Omental fat pad (tissue), 4 donors: Measurements from ENCODE around the gene KCNJ15. TPM values are rescaled to one million over a fixed set of nuclear protein-coding genes. Genes with fewer than 3 reads are reported as not detected.

ENCODE experiments used
- ATAC-seq: fragments of 150-250 bp; one replicate; pipeline ENCODE4 v1.9.1; 2016; ENCODE audit warnings: mild to moderate bottlenecking, moderate library complexity; ENCODE audit not compliant: low FRiP score
- DNase-seq: peaks from one replicate; pipeline ENCODE4 v3.0.0-alpha.2; 2019; ENCODE audit warnings: low spot score
- total RNA-seq, 4 donors: library from RNA; depleted of rRNA; stranded (reverse); fragments of >200 nt; gene quantifications; one replicate each; pipeline ENCODE4 v1.1.0, GENCODE V29; 2016
- TF ChIP-seq, protein P1 (sequence below), 3 donors: fragments of 450-650 bp; IDR thresholded peaks; one replicate each; pipeline ENCODE4 v1.5.1; 2016 to 2017; ENCODE audit warnings: antibody characterized with exemption in 3 of 3, mild to moderate bottlenecking in 3 of 3, moderate library complexity in 2 of 3

Gene KCNJ15
- total RNA-seq, 4 donors from 2014 or later: 1.2 to 12.1 (median 2.7) TPM

DNA sequence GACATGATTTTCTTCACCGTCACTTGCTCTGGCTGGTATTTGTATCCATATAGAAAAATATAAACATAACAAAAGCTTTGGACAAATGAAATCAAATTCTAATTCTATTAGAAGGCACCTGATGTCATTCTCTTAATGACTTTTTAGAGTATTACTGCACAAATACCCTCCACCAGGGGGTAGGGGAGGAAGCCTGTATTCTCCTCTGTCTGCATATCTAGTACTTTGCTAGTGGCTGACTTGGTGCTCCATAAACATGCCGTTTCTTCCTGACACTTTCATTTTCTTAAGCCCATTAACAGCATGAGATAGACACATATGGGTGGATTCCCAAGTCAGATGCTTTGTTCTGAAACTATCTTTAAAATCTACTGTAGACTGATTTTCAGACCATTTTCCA lies 20.6 kb upstream of the KCNJ15 start:
- no peak for ATAC-seq
- no peak for DNase-seq
- TF ChIP-seq, protein P1, sequence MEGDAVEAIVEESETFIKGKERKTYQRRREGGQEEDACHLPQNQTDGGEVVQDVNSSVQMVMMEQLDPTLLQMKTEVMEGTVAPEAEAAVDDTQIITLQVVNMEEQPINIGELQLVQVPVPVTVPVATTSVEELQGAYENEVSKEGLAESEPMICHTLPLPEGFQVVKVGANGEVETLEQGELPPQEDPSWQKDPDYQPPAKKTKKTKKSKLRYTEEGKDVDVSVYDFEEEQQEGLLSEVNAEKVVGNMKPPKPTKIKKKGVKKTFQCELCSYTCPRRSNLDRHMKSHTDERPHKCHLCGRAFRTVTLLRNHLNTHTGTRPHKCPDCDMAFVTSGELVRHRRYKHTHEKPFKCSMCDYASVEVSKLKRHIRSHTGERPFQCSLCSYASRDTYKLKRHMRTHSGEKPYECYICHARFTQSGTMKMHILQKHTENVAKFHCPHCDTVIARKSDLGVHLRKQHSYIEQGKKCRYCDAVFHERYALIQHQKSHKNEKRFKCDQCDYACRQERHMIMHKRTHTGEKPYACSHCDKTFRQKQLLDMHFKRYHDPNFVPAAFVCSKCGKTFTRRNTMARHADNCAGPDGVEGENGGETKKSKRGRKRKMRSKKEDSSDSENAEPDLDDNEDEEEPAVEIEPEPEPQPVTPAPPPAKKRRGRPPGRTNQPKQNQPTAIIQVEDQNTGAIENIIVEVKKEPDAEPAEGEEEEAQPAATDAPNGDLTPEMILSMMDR (IDR thresholded peaks at IDR 0.05): no peak

DNA sequence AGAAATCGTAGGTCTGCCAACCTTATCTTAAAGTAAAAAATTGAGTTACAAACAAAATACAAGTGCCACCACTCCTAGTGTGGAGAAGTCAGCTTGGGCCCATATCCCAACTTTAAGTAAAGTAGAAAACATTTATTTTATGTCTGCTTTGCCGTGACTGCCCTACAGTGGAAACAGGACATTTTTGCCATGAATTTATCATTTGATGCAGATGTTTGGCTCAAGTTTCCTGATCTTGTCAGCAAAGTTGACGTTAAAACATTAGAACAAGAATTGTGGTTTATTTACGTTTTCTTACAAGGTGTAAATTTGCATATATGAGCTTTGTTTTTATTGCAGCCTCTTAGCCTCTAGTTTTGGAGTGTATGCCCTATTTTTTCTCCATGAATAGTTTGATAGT lies 17.1 kb upstream of the KCNJ15 start:
- TF ChIP-seq, protein P1 (IDR thresholded peaks at IDR 0.05): no peak
- DNase-seq (no peak), ATAC-seq (no peak)

DNA sequence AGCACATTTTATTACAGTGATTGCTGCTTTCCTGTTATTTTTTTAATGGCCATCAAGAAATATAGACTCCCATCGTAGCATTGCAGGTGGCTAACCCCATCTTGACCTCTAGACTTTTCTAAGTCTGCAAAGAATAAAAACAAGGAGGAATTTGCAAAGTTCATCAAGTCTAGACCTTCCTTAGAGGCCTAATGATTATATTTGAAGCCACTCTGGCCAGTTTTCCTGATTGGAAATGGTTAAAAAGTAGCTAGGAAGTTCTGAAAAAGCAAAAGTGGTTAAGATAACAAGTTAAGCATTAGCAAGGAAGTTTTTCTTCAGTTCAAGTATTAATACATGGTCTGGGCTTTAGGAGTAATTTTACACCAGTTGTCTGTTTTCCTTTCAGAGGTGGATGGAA lies 16.7 kb upstream of the KCNJ15 start:
- TF ChIP-seq, protein P1 (IDR thresholded peaks at IDR 0.05): no peak
- no peak for ATAC-seq
- DNase-seq: no peak

DNA sequence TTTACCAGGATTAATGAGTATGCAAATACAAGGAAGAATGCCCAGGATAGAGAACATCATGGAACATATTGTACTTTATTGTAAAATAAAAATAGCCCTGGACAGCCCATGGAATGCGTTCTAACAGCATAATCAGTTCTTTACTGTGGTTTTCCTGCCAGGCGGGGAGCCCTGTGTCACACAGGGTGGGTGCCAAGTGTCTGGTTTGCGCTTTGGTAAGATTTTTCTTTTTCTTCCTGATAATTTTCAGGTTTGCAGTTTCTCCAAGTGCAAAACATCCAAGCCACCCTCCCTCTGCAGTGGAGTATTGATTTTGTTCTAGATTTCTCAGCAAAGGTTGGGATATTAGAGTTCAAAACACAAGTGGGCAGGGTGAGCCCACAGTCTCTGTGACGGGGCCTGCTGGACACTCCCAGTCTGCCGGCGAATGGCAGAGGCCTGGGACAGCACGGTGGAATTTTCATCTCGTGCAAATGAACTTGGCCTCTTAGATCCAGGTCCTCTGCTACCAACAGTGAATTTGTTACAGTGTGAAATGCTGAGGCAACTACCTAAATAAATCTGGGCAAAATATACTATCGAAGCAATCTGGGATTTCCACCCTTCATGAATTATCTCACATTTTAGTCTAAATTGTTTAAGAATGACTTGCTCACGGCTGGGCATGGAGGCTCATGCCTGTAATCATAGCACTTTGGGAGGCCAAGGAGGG lies 15.6 kb upstream of the KCNJ15 start:
- no peak for ATAC-seq
- TF ChIP-seq, protein P1 (IDR thresholded peaks at IDR 0.05): no peak
- no peak for DNase-seq

DNA sequence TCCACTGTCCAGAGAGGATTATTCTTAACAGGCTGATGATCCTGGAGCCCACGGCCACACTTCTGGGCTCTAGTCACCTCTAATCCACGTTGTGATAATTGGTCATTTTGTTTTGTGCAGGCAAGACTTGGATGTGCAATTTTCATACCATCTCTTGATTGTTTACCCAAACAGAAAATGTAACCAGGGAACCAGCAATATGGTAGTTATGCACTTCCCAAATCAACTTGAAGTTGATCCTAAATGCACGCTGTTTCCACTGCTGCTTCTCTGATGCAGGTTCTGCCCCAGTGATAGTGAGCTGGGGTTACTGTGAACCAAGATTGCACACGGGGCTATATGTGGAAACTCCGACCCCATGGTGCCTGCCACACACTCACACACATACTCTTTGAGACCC lies 14.7 kb upstream of the KCNJ15 start:
- TF ChIP-seq, protein P1 (IDR thresholded peaks at IDR 0.05): no peak
- ATAC-seq (no peak), DNase-seq (no peak)

DNA sequence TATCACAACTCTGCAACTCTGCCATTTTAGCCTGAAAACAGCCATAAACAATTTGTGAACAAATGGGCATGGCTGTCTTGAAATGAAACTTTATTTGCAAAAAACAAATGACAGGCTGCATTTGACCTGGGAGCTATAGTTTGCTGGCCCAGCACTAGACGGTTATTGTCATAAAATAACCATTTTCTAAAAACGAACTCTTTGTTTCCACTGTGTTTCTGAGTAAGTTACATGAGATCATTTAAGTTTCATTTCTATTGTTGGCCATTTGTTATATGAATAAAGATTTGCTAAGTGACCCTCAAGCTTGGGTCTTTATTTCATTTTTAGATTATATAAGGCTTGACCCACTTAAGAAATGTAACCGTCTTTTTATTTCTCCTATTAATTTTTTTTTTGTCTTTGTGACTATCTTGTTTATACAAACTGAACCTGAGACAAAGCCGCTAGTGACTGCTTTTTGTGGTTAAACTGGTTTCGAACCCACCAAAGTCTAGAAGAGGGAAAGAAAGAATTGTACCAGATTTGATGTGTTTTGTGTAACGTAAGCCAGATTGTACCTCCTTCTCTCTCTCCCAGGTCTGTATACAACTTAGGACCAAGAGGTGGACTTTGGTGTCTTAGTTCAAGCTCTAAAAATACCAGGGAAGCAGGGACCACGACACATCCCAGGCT lies 12.9 kb upstream of the KCNJ15 start:
- TF ChIP-seq, protein P1 (IDR thresholded peaks at IDR 0.05): no peak
- DNase-seq (no peak), ATAC-seq (no peak)

DNA sequence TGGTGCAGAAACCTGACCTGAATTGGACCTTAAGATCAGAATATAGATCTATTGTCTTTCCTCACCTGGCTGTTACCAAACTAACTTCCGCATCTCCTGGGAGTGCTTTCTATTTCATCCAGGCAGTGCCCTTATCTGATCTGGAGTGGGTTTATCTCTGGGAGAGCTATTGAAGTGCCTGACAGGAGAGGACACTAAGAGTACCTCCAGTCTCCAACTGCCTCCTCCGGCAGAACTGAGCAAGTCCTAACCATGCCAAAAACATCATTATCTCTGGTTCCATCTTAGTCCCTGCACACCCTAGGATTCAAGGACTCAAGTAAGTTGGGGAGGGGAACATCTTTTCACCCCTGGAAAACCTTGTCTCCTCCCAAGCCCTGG lies 12.4 kb upstream of the KCNJ15 start:
- ATAC-seq: no peak
- TF ChIP-seq, protein P1 (IDR thresholded peaks at IDR 0.05): no peak
- DNase-seq: no peak
